Fibroblast of skin of right quadriceps (primary cell): ENCODE data around the gene DDAH2.

ENCODE experiments used
- DNase-seq: peaks from one replicate; pipeline ENCODE4 v3.0.0-alpha.2; 2013

The DDAH2 gene

DNA sequence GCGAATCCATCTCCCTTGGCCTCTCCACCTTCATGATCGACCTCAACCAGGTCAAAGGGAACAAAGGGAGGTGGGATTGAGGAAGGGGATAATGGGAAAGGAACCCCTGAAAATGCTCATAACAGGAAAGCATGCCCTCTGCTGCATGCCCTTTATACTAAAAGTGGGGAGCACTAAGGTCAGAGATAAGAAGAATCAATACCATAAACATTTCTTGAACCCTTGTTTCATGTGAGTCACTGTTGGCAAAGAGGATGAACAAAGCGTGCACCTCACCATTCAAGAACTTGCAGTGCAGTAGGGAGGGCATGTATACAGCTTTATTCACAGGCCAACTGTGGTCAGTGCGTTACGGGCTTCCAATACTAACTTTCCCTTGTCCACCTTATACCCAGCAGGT, 31.7 kb upstream of the DDAH2 start:
- no peak for DNase-seq

DNA sequence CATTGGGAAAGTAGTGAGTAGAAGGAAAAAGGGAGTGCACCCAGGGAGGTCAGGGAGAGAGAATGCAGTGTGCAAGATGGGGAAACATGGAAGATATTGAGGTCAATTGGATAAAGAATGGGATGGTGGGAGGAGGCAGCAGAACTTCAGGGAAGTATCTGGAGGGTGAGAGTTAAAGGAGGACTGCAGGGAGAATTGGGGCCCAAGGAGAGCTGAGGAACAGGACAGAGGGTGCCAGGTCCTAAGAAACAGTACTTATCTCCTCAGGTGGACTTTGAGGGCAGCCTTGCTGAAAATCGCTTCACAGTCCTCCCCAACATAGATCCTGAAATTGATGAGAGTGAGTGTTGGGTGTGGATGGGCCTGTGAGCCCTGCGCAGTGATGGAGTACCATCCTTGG, 29.2 kb upstream of the DDAH2 start:
- DNase-seq, result no peak

DNA sequence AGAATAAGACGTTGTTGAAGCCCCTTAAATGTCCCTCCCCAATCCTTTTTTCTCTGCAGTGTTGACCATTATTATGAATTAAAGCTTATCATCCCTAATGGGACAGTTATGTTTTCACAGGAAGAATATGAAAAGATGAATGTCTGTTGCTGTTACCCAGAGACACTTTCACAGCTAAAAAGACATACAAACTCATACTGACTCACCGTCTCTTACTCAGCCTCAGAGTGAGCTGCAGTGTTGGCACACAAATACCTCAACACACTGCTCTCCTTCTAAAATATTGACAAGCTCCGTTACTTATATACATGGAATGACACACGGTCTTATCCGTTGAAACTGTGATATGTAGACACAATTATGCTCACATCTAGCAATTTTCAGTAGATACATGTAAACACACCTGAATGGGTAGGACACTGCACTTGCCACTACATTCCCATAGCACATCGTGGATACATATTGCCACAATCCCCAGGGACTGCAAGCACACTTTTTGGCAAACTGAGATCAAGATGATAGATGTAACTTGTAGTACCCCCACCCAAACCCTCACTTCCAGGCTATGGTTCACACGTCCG, 23.7 kb upstream of the DDAH2 start:
- peak; percentile 77 for DNase-seq

DNA sequence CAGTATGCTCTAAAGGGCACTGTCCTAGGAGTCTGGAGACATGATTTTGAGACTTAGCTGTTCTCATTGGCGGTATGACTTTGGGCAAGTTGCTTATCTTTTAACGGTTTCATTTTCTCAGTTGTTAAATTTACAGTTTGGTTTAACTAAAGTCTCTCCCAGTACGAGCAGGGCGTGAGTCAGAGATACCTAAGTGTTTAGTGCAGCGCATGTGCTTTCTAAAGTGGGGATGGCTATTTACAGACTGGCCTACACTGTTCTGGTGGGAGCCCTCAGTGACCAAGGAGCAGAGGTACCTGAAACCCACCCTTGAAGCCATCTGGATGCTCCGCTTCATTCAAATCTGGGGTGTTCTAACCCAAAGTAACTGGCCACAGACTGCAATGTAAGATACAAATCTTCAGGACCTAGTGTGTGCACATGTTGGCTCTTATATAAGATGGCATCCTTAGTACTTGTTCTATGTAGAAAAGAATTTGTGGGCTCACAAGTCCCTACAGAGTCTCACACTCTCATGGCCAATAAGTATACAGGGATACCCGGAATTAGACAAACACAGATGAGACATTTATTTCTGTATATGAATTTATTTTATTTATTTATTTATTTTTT, 21.4 kb upstream of the DDAH2 start:
- DNase-seq, result no peak

DNA sequence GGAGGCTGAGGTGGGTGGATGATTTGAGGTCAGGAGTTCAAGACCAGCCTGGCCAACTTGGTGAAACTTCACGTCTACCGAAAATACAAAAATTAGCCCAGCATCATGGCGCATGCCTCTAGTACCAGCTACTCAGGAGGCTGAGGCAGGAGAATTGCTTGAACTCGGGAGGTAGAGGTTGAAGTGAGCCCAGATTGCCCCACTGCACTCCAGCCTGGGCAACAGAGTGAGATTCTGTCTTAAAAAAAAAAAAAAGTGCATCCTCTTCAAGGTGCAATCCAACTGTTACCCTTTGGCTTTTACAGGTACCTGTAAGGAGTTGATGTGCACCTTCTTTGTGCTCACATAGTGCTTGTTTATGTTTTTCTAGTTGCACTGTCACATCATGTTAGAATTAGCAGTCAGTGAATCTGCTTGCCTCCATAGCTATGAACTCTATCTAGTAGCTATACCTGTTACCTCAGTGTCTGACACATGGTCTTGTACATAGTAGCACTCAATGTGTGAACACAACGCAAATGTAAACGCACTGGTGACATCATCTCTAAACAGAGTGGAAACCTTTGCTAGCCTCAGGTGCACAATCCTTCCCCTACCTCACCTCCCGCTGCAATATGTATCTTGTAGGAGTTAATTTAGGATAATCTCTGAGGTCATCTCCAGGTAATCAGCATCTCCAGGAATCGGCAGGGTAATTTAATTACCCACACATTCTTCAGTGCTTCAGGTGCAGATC, 20.4 kb upstream of the DDAH2 start:
- no peak for DNase-seq

DNA sequence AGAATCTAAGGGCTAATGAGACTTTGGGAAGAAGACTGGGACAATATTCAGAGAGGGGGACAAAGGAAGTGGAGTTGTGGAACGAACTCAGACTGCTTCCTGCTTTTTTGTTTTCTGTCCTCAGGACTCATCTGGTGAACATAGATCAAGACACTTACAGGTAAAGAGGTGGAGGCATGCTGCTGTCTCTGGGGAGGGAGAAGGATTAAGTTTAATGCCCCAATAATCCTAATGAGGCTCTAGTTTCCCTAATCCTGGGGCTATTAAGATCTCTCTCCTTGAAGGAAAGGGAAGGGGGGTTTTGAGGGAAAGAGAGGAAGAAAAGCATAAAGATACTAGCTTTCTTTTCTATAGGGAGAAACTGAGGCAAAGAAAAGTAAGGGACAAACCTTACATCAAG, 15.3 kb upstream of the DDAH2 start:
- DNase-seq, result no peak

DNA sequence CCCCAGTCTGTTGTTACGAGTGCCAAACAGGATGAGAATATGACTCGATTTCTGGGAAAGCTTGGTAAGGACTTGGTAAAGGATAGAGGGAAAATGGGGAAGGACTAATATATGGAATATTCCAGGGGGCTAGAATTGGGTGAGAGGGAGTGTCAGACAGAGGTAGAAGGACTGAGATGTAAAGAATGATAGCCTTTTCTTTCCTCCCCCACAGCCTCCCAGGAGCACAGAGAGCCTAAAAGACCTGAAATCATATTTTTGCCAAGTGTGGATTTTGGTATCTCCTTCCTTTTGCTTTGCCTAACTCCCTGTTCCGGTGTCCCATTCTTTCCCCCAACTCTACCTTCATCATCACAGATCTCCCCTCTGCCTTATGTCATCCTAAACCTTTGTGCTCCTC, 13.8 kb upstream of the DDAH2 start:
- no peak for DNase-seq

DNA sequence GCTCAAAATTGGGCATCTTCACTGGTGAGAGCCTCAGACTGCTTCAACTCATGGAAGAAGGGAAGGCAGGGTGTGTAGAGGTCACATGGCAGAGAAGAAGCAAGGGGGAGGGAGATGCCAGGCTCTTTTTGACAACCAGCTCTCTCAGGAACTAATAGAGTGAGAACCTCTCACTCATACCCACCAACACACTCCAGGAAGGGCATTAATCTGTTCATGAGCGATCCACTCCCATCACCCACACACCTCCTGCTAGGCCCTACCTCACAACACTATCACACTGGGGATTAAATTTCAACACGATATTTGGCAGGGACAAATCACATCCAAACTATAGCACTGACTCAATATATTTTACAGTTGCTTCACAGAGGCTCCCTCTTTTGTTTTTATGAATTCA, 12.7 kb upstream of the DDAH2 start:
- DNase-seq, result no peak

DNA sequence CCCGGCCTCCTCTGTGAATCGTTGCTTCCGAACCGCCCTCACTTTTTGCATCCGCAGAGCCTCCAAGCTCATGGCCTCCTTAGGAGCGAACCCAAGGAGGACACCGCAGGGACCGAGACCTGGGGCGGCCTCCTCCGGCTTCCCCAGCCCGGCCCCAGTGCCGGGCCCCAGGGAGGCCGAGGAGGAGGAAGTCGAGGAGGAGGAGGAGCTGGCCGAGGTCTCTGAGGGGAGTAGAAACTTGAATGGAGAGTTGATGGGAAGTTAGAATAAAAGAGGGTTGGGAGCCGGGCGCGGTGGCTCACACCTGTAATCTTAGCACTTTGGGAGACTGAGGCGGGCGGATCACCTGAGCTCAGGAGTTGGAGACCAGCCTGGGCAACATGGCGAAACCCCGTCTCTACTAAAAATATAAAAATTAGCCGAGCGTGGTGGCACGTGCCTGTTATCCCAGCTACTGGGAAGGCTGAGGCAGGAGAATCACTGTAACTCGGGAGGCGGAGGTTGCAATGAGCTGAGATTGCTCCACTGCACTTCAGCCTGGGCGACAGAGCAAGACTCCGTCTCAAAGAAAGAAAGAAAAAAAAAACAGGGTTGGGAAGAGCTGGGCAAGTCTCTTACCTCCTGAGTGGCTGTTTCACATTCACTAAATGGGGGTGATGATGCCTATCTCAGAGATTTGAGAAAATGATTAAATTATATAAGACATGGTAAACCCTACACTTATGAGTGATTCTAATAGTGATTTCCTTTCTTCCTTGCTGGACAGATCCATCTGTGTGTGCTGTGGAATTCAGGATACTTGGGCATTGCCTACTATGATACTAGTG, 11.5 kb upstream of the DDAH2 start:
- no peak for DNase-seq

DNA sequence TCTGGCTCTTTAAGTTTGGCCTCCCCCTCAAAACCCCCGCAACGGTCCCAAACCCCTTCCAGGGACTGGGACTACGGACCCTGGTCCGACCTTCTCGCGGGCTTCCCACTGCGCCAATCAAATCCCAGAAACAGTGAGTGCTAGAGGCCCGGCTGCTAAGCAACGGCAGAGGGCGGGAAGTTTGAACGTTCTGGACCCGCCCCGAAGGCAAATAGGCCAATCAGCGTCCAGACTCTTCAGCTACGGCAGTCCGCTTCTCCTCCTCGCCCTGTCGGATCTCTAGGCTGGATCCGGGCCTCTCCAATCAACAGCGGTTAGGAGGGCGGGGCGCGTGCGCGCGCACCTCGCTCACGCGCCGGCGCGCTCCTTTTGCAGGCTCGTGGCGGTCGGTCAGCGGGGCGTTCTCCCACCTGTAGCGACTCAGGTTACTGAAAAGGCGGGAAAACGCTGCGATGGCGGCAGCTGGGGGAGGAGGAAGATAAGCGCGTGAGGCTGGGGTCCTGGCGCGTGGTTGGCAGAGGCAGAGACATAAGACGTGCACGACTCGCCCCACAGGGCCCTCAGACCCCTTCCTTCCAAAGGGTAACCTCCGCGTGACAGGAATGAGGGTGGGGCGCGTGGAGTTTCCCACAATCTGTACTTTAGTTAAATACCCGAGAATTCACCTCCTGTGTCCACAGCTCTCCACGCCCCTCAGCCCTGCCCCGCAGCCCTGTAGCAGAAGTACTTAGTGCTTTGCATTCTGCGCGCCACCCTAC, 10.7 kb upstream of the DDAH2 start, which contains the start of gene MSH5:
MSH5 (plus strand) TSS at position 367 of the 758 bp plus-strand sequence. CDS start 462 bp downstream, outside the sequence.
- peak; percentile 99 for DNase-seq

DNA sequence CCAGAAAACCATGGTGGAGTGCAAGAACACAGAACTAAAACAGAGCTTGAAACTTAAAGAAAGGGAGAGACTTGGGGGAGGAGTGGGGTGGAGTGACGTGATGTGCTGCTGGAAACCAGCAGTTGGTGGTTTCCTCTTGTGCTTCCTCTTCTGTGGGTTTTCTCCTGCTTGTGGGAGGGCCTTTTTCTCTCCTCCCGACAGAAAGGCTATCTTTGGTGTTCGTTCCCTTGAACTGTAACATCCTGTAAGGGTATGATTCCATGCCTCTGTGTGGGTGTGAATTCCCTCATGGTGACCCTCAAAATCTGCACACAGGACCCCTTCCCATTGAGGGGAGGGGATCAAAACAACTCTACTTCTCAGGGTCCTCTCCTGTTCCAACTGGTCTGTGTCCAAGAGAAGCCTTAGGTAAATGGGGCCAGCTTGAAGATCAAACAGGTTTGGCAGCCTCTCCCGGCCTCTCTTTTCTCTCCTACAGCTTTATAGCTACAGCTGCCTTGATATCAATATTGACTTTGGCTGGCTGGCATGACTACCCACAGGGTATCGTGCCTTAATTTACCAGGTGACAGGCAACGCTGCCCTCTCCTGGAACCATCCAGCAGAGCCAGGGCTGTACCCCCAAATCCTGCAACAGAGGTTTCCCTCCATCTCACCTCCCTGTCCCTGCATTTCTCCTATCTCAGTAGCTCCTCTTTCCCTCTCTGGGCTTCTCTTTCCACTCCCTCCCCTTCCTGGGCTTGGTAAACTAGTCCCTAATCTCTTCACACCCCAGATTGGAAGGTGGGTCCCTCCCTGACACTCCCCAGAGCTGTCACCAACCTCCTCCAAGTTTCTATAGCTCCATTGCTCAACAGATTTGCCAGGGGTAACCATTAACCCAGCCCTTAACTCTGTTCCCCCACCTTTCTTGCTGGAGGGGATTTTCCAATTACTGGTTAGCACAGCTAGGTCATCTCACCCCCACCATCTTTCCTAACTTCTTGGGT, 9.2 kb upstream of the DDAH2 start:
- peak; percentile 85 for DNase-seq

DNA sequence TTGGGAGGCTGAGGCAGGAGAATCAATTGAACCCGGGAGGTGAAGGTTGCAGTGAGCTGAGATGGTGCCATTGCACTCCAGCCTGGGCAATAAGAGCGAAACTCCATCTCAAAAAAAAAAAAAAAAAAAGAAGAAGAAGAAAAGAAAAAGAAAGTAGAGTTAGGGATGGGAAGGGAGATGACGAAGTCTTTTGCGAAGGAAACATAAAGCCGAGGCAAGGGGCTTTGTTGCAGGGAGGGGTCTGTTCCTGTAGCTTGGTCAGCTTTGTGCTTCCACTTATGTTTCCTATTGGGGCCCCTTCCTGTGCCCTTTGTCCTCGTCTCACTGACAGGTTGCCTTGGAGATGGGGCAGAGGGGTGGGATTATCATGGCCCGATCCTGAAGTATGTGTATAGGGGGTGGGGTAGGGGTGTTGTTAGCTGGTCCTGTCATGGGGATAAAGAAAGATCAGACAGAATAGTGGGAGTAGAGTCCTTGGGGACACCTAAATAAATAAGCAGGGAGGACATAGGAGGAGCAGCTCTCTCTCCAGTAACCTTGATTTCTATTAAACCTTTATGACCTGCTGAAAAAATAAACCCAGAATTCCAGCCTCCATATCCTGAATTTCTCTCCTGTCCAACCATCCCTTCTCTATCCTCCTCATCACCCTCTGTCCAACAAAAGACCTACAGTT, 8.4 kb upstream of the DDAH2 start:
- DNase-seq, result peak; percentile 34

DNA sequence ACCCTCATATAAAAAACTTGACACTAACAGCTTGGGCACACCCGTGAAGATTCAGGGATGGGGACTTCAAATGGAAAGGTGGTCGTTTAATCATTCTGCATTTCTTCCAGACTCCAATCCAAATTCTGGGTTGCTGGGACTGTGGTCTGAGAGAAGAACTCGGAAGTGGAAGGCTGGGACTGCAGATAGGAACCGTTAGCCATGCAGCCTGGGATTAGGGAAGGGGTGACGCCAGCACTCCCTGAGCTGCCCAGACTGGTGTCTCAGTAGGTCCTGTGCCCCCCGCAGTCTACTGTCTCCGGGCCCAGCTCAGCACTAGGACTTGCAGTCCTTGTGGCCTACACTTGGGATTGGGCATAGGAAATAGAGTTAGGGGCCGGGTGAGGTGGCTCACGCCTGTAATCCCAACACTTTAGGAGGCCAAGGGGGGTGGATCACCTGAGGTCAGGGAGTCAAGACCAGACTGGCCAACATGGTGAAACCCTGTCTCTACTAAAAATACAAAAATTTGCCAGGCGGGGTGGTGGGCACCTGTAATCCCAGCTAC, 7.7 kb upstream of the DDAH2 start:
- no peak for DNase-seq

DNA sequence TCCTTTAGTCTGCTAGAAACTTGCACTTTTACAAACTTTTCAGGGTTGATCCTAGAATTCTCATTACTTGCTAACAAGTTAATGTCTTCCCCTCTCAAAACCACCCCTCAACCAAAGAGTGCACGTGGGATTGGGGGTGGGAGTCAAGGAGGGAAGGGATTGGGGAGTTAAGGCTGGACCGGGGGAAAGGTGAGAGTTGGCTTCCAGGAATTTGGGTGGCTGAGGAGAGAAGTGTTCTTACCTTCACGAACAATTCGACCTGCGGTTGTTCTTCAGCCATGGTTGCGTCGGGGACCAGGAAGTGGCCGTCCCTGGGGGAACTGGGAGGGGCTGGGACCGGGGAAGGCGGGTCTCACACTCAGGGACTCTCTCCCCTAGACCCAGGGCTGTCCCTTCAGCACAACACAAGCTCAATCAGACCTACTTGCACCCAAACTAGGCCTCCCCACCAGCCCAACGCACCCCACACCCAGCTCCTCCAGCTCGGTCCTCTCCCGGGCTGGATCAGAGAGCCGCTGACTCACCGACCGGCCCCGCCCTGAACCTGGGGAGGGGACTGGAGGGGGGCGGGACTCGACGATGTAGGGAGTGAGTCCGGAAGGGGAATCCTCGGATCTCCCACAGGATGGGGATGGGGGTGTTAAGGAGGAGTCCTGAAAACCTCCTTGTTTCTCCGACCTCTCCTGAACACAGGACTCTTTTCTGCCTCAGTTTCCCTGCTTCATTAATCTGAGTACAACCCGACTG, 7.1 kb upstream of the DDAH2 start, which contains the start of gene CLIC1:
CLIC1 (minus strand) TSS at position 510 of the 747 bp plus-strand sequence; CDS start at position 280, 230 bp downstream.
- DNase-seq, result peak; percentile 87

DNA sequence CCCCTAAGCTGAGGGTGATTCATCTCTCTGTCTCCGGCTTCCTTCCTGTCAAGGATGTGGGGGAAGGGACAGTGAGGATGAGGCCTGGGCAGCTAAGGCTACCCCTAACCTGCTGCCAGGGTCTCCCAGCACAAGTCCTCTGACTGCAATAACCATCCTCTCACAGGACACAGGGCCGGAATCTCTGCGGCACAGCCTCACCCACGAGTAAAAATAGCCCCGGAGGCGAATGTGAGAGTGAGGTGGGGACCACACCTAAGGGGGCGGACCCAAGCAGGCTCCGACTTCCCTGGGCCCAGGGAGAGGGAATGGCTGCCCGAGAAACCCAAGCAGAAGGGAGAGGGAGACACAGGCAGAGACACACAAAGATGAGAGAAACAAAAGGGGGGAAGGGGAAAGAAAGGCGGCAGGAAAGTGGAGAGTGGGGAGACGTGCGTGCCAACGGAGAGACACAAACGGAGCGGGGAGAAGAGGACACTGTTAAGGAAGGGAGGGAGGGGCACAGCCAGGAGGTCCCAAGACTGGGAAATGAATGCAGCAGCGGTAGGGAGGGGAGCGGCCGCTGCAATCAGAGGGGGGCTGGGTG, 5.8 kb upstream of the DDAH2 start:
- peak; percentile 82 for DNase-seq

DNA sequence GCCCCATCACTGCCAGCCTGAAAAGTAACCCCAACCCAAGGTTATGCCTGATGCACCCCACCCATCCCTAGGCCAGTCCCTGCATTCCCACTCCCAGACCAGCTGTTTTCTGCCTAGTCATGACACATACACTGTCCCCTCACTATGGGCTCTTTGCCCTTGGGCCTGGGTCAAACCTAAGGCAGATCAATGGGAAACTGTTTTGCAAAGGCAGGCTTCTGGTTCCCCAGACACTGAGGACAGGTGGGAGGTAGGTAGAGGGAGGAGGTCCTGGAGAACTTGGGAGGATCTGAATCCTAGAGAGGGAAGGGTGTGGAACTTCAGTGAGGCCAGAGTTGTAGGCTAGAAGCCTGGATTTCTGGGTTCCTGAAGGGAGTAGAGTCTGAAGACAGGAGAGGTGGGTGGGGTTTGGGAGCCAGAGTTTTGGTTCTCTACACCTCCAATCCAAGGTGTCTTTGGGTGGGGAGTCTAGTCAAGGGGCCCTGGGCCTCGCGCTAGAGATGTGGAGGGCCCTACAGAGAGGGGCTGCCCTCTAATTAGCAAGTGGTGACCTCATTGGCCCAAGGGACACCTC, 5.2 kb upstream of the DDAH2 start:
- DNase-seq, result no peak

DNA sequence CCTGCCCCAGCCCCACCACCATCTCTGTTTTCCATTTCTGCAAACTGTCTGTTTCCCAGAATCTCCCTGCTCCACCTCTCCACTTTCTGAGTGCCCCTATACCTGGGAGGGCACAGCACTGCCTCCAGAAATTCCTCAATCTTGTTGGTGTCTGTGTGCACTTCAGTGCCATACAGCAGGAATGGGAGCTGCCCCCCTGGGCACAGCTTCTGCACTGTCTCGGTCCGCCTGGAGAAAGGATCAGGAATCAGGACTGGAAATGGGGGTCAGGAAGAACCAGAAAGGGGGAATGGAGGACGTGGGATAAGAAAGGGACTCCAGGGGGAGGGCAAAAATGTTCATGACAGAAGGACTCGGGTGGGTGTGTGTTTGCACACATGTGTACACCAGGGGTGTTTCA, 4.6 kb upstream of the DDAH2 start:
- no peak for DNase-seq

DNA sequence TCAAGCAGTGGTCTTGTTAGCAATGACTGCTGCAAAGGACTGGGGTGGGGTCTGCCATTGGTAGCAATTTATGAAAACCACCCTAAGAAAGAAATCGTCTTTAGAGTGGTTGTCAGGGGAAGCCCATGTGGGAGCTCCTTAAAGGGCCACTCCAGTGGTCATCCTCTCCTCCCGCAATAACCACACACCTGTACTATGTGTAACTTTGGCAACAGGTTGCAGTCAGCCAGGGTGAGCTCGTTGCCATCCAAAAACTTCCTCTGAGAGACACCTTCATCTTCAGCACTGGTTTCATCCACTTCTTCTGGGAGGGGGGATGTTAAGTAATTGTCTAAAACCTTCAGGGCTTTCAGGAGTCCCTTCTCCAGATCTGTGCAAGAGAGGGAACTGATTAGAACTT, 2.9 kb upstream of the DDAH2 start:
- DNase-seq, result no peak

DNA sequence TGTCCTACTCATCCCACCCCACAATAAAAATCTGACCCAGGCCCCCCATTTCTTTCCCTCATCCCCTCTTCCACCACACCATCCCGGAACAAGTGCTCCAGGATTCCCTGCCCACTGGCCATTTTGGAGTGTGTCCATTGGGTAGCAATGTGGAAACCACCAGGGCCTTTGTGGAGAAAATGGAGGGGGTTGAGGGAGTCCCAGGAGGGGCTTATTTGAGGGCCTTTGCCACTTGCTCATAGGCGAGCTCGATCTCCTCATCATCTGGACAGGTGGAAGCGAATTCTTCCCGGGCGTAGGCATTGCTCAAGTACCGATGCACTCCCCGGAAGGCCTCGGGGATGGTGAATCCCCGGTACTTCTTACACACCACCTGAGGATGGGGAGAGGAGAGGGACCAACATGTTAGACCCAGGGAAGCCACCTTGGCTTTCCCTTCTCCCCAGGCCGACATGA, 1.6 kb upstream of the DDAH2 start:
- DNase-seq, result no peak
